Midbrain (tissue), 1 donor: Measurements from ENCODE around the gene COL27A1.

Experiments
- DNase-seq: peaks from one replicate; lab custom pipeline; 2025; lab: John Stamatoyannopoulos, UW

The COL27A1 gene

GRCh38 chr9:114342755-114343440 lies 187.6 kb downstream of the COL27A1 start:
- DNase-seq = no peak

GRCh38 chr9:114343471-114344187 lies 188.3 kb downstream of the COL27A1 start:
- no peak for DNase-seq

- no peak for DNase-seq
Measured at GRCh38 chr9:114344188-114344566, 188.8 kb downstream of the COL27A1 start.

- no peak for DNase-seq
Measured at GRCh38 chr9:114344692-114345091, 189.4 kb downstream of the COL27A1 start.

- DNase-seq = no peak
Measured at GRCh38 chr9:114345493-114346065, 190.2 kb downstream of the COL27A1 start.

GRCh38 chr9:114346146-114346545 lies 190.8 kb downstream of the COL27A1 start:
- DNase-seq = no peak

- DNase-seq = peak; percentile 65
Measured at GRCh38 chr9:114347675-114348074, 192.3 kb downstream of the COL27A1 start.

GRCh38 chr9:114348261-114348905 lies 193.0 kb downstream of the COL27A1 start:
- no peak for DNase-seq

GRCh38 chr9:114348906-114349482 lies 193.7 kb downstream of the COL27A1 start:
- no peak for DNase-seq

- DNase-seq = no peak
Measured at GRCh38 chr9:114349713-114350480, 194.6 kb downstream of the COL27A1 start.

GRCh38 chr9:114350636-114351401 lies 195.5 kb downstream of the COL27A1 start:
- DNase-seq = no peak

GRCh38 chr9:114351932-114352331 lies 196.6 kb downstream of the COL27A1 start:
- no peak for DNase-seq

- DNase-seq = no peak
Measured at GRCh38 chr9:114355821-114356220, 200.5 kb downstream of the COL27A1 start.

- no peak for DNase-seq
Measured at GRCh38 chr9:114356792-114357191, 201.5 kb downstream of the COL27A1 start.

- no peak for DNase-seq
Measured at GRCh38 chr9:114357360-114357759, 202.0 kb downstream of the COL27A1 start.

- no peak for DNase-seq
Measured at GRCh38 chr9:114357911-114358328, 202.6 kb downstream of the COL27A1 start.

GRCh38 chr9:114359801-114360200 lies 204.5 kb downstream of the COL27A1 start:
- DNase-seq = no peak

GRCh38 chr9:114361542-114361941 lies 206.2 kb downstream of the COL27A1 start:
- DNase-seq = no peak
